ENCODE results near the gene ZDHHC20. TPM values are rescaled to one million over a fixed set of nuclear protein-coding genes. Genes with fewer than 3 reads are reported as not detected.

ZDHHC20 gene
- polyA plus RNA-seq, 1 of the 3 experiments (the other 2 are of a cell fraction) = 8.7 TPM

GRCh38 chr13:21359855-21360254, 99.2 kb downstream of the ZDHHC20 start:
- POLR2A ChIA-PET = no interaction called here
- CTCF ChIA-PET = interaction anchor here (0.7 kb wide), 1 partner anchor 37 kb away, joined by 3 read pairs; no protein-coding TSS in a partner anchor

More at GRCh38 chr13:21359855-21360254, 99.2 kb downstream of the ZDHHC20 start:
- H3K9ac ChIP-seq = no peak overlapping the region
- no peaks in the 10 kb centered on the region for H3K4me1 ChIP-seq (ENCODE audit: control insufficient read depth in 1 of 2, insufficient read depth in 2 of 2, low read depth in 1 of 2, low read length in 1 of 2)
- no peaks in the 10 kb centered on the region for H3K9me2 ChIP-seq
- no peaks in the 10 kb centered on the region for H3F3A ChIP-seq (replicated peaks; ENCODE audit: insufficient read depth)
- H4K20me1 ChIP-seq (ENCODE audit: insufficient read depth) = no peaks in the 10 kb centered on the region
- no peak for DNase-seq
- TF ChIP-seq MAX (IDR thresholded peaks at IDR 0.05; ENCODE audit: low read depth) (no peak), JUND (IDR thresholded peaks at IDR 0.05) (no peak), SMC3 (IDR thresholded peaks at IDR 0.05; ENCODE audit: low read depth, low read length) (no peak), FOXM1 (IDR thresholded peaks at IDR 0.05; ENCODE audit: low read depth) (no peak), CTCF (IDR thresholded peaks at IDR 0.05) (no peak), GABPA (IDR thresholded peaks at IDR 0.05; ENCODE audit: low read depth) (no peak), ZBTB33 (IDR thresholded peaks at IDR 0.05; ENCODE audit: borderline replicate concordance, low read depth) (no peak), REST (IDR thresholded peaks at IDR 0.05; ENCODE audit: low read depth, low read length) (no peak), FOSL2 (IDR thresholded peaks at IDR 0.05; ENCODE audit: borderline replicate concordance, low read depth) (no peak), GATA2 (CRISPR knock-in tag; IDR thresholded peaks at IDR 0.05) (no peak), FOXJ3 (CRISPR knock-in tag; IDR thresholded peaks at IDR 0.05) (no peak)
- no peaks in the 10 kb centered on the region for H3K79me2 ChIP-seq (ENCODE audit: insufficient read depth)
- no peaks in the 10 kb centered on the region; the same call in 1 of the 2 replicates for H3K27me3 ChIP-seq (ENCODE audit: insufficient read depth)
- no peaks in the 10 kb centered on the region for H3K9me3 ChIP-seq
- H3K4me3 ChIP-seq (ENCODE audit: low read depth in 2 of 2, low read length in 1 of 2) = no peak overlapping the region
- H2AFZ ChIP-seq (ENCODE audit: low read depth) = no peak overlapping the region
- 40% methylated on average over 5 of the region's 5 CpGs for WGBS (ENCODE audit: low lambda C conversion rate)
- no peaks in the 10 kb centered on the region for H3K36me3 ChIP-seq (replicated peaks in 1 of 2; ENCODE audit: control insufficient read depth in 1 of 2, insufficient read depth in 2 of 2, low read length in 1 of 2)
- no peak overlapping the region for H3K4me2 ChIP-seq
- H3K27ac ChIP-seq (ENCODE audit: low read depth in 2 of 2, low read length in 1 of 2) = no peak overlapping the region
